HG02623 (cell line): ENCODE measurements around the gene KRT72.

Experiments
- ATAC-seq: cut with Tn5 transposase; IDR thresholded peaks from one replicate; pipeline ENCODE4 v1.9.1; 2021; ENCODE audit warnings: moderate library complexity; ENCODE audit not compliant: unreplicated experiment

The KRT72 gene

GRCh38 chr12:52600941-52601481, at the start of gene KRT72:
Gene KRT72, minus strand, starts transcription at chr12:52601463. Its CDS starts 11 bp downstream, at chr12:52601452.
- ATAC-seq = no peak

DNA sequence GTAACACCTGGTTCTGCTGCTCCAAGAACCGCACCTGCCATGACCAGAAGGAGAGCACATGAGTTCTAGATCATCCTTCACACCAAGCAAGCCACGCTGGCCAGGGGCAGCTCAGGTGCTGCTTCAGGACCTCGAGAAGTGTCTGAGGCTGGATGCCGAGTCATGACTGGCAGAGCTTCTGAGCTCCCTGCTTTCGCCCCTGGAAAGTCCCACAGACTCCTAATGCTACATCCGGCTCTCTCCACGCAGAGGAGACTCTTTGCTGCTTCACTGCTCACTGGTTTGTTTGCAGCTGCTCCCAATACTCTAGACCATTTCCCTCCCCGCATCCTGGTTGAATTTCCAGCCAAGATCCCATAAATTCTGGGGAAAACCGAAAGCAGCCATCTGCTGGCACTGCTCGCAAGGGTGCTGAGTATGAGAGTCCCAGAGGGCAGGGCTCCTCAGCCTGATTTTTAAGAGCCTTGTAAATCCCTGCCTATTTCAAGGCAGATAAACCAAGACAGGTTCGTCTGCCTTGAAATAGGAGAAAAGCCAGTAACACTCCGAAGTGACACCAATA, 49.3 kb upstream of the KRT72 start:
- ATAC-seq = no peak

GRCh38 chr12:52649066-52649465, 47.8 kb upstream of the KRT72 start:
- no peak for ATAC-seq

DNA sequence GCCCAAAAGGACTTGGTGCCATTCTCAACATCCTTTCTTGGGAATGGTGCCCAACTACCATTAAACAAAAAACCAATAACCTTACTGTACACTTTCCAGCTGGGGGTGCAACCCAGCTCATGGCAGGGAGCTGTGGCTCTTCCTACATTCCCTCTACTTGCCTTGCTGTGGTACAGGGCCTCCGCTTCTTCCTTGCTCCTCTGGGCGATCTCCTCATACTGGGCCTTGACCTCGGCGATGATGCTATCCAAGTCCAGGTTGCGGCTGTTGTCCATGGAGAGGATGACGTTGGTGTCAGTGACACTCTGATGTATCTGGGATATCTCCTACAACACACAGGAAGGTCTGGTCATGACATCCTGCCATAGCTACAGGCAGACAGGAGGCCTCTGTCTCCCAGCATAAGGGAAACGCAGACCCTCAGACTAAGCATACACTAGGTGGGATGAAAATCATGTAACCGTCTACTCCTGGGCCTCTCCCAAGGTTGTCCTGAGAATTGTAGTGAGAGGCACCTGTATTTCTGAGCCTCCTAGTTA, 46.8 kb upstream of the KRT72 start:
- no peak for ATAC-seq

- ATAC-seq = no peak
Measured at GRCh38 chr12:52647601-52648000, 46.3 kb upstream of the KRT72 start.

DNA sequence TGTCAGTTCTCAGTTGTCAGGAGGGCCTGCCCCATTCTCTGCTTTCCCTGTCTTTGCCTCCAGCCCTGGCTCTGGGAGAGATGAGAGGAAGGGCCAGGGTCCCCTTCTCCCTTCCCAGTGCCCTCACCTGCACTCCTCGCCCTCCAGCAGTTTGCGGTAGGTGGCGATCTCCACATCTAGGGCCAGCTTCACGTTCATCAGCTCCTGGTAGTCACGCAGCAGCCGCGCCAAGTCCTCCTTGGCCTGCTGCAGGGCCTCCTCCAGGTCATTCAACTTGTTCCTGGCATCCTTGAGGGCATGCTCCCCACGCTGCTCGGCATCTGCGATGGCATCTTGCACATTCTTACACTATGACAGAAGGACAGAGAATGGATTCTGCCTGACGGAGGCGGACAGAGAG, 45.4 kb upstream of the KRT72 start:
- ATAC-seq = no peak

DNA sequence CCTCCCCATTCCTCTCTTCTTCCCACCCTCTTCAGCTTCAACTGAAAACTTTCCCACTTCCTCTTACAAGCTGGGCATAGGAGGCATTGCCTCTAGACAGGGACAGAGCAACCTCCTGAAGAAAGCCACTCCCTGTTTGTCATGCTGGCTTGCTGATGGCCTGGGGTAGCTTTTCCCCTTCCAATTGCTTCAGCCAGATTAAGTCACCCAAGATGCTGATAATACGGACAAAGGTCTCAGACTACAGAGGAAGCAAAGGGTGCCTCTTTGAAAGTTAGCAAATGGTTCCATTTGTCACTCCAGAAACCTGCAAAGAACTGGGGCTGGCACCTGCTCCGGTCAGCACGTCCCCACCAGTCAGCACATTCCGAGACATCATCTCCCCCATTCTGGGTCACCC, 44.7 kb upstream of the KRT72 start:
- ATAC-seq = no peak

DNA sequence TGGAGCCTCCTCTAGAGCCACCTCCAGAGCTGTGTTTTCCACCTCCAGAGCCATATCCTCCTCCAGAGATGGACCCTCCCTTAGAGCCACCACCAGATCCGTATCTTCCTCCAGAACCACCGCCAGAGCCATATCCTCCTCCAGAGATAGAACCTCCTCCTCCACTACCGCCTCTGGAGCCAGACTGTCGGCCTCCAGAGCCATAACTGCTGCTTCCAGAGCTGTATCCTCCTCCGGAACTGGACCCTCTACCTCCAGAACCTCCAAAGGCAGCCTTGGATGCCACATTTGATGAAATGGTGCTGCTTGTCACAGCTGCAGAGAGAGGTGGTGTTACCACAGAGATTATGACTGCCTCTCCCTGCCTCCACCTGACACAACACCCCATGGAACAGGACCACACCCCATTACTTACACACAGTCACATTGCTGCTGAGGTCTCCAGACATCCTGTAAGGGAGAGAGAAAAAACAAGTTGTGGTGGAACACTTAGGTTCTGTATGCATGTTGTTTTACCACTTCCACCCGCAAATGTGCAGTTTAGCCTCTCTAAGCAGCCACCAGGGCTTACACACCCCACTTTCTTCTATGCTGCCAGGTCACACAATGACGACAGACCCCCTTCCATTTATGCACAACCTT, 44.0 kb upstream of the KRT72 start:
- no peak for ATAC-seq

GRCh38 chr12:52644078-52644415, 42.8 kb upstream of the KRT72 start:
- ATAC-seq = no peak

GRCh38 chr12:52643233-52644077, 42.2 kb upstream of the KRT72 start:
- ATAC-seq = no peak

- ATAC-seq = no peak
Measured at GRCh38 chr12:52641468-52641867, 40.2 kb upstream of the KRT72 start.

GRCh38 chr12:52637299-52637698, 36.0 kb upstream of the KRT72 start:
- ATAC-seq = no peak

- no peak for ATAC-seq
Measured at GRCh38 chr12:52636592-52637258, 35.5 kb upstream of the KRT72 start.

GRCh38 chr12:52636189-52636588, 34.9 kb upstream of the KRT72 start:
- ATAC-seq = no peak

DNA sequence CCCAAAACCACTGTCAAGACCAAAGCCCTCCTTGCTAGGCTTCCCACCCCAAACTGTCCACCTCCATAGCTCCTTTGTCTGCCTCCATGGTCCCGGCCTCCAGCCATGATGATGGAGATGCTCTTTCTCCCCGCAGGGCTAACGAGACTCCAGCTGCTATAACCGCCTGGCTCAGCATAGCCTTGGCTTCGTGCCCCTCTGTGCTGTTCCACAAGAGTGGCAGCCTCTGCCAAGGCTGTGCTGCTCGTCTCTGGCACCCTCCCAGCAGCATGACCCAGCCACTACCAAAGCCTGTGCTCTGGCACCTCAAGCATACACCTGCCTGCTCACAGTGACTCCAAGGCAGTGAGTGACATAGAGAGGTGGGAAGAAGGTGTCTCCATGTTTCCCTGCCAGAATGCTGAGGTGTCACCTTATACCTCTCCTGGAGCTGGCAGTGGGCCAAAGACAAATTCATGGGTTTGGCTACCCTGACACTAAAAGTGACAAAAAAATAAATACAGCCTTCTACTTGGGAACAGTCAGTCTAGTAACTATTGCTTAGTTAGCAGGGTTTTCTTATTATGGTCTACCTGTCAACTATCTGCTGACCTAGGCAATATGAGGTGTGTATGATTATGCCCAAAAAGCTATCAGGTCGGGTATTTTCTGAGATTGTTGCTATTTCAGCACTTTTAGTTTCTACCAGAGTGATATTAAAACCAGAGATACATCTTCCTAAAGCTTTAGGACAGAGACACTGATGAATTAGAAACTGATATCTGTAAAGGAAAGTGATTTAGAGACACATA, 33.2 kb upstream of the KRT72 start:
- ATAC-seq = no peak

DNA sequence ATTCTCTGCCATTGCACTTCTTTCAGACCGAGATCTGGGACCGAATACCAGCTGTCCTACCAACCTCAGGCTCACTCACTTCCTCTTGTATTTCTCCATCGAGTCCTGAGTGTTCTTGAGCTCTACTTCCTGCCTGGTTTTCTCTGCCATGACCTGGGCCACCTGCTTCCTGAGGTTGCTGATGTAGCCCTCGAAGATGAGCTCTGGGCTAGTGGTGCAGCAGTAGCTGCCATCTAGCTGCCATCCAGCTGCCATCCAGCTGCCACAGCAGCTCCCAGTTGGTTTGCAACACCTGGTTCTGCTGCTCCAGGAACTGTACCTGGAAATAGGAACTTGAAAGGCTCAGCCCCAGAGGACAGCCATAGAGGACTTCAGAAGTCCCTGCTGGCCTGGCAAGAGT, 32.1 kb upstream of the KRT72 start:
- no peak for ATAC-seq

GRCh38 chr12:52632656-52633055, 31.4 kb upstream of the KRT72 start:
- no peak for ATAC-seq

DNA sequence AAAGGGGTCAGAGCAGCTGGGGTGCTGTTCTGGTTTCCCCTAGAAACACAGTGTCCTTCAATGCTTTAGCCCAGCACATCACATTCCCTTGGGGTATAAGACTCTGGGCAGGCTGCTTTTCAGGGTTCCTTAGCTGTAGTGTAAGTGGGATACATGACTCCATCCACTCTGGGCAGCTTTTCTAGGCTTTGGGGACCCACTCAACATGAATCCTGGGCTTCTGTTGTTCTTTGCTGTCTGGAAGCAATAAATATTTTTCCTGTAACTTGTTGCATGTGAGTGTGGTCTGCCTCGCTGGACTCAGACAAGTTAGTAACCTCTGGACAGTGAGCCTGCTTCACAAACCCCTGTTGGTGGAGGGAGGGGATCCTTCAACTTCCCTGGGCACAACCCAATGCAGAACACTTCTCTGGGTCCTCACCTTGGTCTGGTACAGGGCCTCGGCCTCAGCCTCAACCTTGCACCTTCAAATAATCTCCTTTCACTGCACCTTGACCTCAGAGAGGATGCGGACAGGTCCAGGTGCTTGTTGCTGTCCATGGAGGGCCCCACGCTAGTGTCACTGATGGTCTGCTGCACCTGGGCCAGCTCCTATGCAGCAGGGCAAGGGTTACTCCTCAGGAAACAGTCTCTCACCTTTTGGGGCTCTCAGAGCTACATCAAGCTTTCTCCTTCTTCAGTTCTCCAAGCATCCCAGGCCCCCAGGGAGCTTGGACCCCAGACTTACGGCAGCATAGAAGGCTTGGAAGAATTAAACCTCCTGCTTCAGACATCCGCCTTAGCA, 30.6 kb upstream of the KRT72 start:
- ATAC-seq = no peak

- no peak for ATAC-seq
Measured at GRCh38 chr12:52631264-52631663, 30.0 kb upstream of the KRT72 start.
